HG03097 (cell line): ENCODE data around the gene CCNI2.

Source experiments
- ATAC-seq: cut with Tn5 transposase; IDR thresholded peaks from one replicate; pipeline ENCODE4 v1.9.1; 2021; ENCODE audit not compliant: unreplicated experiment, low FRiP score

CCNI2 gene

GRCh38 chr5:132749506-132749905 is 2.3 kb downstream of the CCNI2 start:
- ATAC-seq, result no peak

- peak; percentile 29 for ATAC-seq
These were observed 3.4 kb downstream of the CCNI2 start for GRCh38 chr5:132750471-132751230.

GRCh38 chr5:132751444-132751843 is 4.2 kb downstream of the CCNI2 start:
- no peak for ATAC-seq

- ATAC-seq, result no peak
These were observed 4.8 kb downstream of the CCNI2 start for GRCh38 chr5:132751971-132752580.

- ATAC-seq, result no peak
These were observed 5.4 kb downstream of the CCNI2 start for GRCh38 chr5:132752581-132753125.

GRCh38 chr5:132753135-132753987 is 6.1 kb downstream of the CCNI2 start:
- no peak for ATAC-seq

- ATAC-seq, result no peak
These were observed 6.9 kb downstream of the CCNI2 start for GRCh38 chr5:132754111-132754510.

- no peak for ATAC-seq
These were observed 7.7 kb downstream of the CCNI2 start for GRCh38 chr5:132754947-132755346.

- no peak for ATAC-seq
These were observed 9.3 kb downstream of the CCNI2 start for GRCh38 chr5:132756542-132756941.

GRCh38 chr5:132758451-132758850 is 11.2 kb downstream of the CCNI2 start:
- no peak for ATAC-seq

- ATAC-seq, result no peak
These were observed 12.2 kb downstream of the CCNI2 start for GRCh38 chr5:132759114-132760048.

- no peak for ATAC-seq
These were observed 12.8 kb downstream of the CCNI2 start for GRCh38 chr5:132760049-132760420.

- no peak for ATAC-seq
These were observed 13.5 kb downstream of the CCNI2 start for GRCh38 chr5:132760601-132761317.

GRCh38 chr5:132761321-132762240 is 14.4 kb downstream of the CCNI2 start:
- no peak for ATAC-seq

- no peak for ATAC-seq
These were observed 15.2 kb downstream of the CCNI2 start for GRCh38 chr5:132762246-132763000.

- ATAC-seq, result no peak
These were observed 16.2 kb downstream of the CCNI2 start for GRCh38 chr5:132763181-132764036.

- ATAC-seq, result no peak
These were observed 16.8 kb downstream of the CCNI2 start for GRCh38 chr5:132764051-132764450.
